ENCODE data around the gene COMTD1. TPM values are rescaled to one million over a fixed set of nuclear protein-coding genes. Genes with fewer than 3 reads are reported as not detected.

Gene COMTD1
- total and polyA plus RNA-seq, 10 of the 15 experiments (the other 5 are each of a cell fraction or from before 2014, with no cell fraction given), result 0.39 to 64.3 (median 26.0) TPM

DNA sequence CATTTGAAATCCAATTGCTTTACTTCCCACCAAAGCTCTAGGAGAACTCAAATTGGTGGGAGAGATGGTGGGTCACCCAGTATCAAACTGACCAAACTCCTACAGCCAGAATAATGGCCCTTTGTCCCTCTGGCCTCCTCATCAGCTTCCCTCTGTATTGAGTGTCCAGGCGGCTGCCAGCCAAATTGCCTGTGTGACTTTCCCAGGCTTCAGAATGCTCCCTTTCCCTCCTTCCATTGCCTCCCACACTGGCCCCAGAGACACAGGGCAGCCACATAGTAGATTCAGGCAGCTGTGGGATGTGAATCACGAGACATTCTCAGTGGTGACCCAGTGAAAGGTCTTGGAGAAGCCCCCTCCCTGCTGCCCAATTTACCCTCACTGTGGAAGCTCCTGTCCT lies 37.9 kb downstream of the COMTD1 start (continued):
- TF ChIP-seq FOS (IDR thresholded peaks at IDR 0.05; ENCODE audit: borderline replicate concordance, extremely low read depth, insufficient read length), result no peak
- TF ChIP-seq ZNF207 (IDR thresholded peaks at IDR 0.05; ENCODE audit: borderline replicate concordance), result no peak
- TF ChIP-seq ELK1 (IDR thresholded peaks at IDR 0.05; ENCODE audit: low read depth, low read length), result no peak
- no peak for TF ChIP-seq BCL11A (IDR thresholded peaks at IDR 0.05; ENCODE audit: low read depth, low read length)
- no peak for TF ChIP-seq SREBF1 (IDR thresholded peaks at IDR 0.05; ENCODE audit: low read length)
- no peak for TF ChIP-seq ZNF274 (IDR thresholded peaks at IDR 0.05; ENCODE audit: insufficient read depth, insufficient read length)

DNA sequence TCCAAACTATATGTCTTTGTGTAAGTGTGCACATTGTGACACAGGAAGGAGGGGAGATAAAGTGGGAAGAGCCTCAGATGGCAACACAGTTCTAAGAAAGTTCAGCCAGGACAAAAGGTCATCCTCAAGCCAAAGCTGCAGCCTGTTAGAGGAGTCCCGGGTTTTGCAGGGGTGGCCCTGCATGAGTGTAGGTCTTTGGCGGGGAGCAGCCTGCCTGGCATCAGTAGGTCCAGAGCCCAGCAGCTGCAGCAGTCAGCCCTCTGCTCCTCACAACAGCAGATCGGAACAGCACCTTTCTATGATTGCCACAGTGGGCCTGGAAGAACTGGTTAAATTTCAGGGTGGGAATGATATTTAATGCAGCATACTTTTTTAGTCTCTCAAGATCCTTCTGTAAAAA lies 38.7 kb downstream of the COMTD1 start:
- WGBS (ENCODE audit: insufficient coverage, insufficient replicate concordance, low lambda C conversion rate, missing lambda C conversion rate), result 80% methylated on average over 3 of the region's 3 CpGs
- Histone ChIP-seq H3K79me2 (ENCODE audit: control insufficient read depth, insufficient read depth, low read length) (no peaks in the 10 kb centered on the region), H3K36me3 (ENCODE audit: control insufficient read depth in 2 of 2, insufficient read depth in 2 of 2, low read length in 1 of 2) (no peaks in the 10 kb centered on the region), H3K4me3 (no peak overlapping the region), H3K4me2 (ENCODE audit: control insufficient read depth, insufficient read depth) (no peak overlapping the region), H3K9me3 (replicated peaks; ENCODE audit: control insufficient read depth, insufficient read depth, low read length) (no peaks in the 10 kb centered on the region), H3K27me3 (replicated peaks in 1 of 2; ENCODE audit: control insufficient read depth in 2 of 2, insufficient read depth in 2 of 2, low read length in 1 of 2) (no peaks in the 10 kb centered on the region), H3K4me1 (ENCODE audit: control insufficient read depth, insufficient read depth, low read length) (no peaks in the 10 kb centered on the region), H4K20me1 (ENCODE audit: control insufficient read depth, insufficient read depth) (no peaks in the 10 kb centered on the region), H3K27ac (ENCODE audit: control insufficient read depth, insufficient read depth) (no peak overlapping the region), H3K9ac (ENCODE audit: control insufficient read depth, insufficient read depth, low read length) (no peak overlapping the region), H2AFZ (ENCODE audit: control insufficient read depth, low read depth, low read length) (no peak overlapping the region)
- TF ChIP-seq, protein P1, sequence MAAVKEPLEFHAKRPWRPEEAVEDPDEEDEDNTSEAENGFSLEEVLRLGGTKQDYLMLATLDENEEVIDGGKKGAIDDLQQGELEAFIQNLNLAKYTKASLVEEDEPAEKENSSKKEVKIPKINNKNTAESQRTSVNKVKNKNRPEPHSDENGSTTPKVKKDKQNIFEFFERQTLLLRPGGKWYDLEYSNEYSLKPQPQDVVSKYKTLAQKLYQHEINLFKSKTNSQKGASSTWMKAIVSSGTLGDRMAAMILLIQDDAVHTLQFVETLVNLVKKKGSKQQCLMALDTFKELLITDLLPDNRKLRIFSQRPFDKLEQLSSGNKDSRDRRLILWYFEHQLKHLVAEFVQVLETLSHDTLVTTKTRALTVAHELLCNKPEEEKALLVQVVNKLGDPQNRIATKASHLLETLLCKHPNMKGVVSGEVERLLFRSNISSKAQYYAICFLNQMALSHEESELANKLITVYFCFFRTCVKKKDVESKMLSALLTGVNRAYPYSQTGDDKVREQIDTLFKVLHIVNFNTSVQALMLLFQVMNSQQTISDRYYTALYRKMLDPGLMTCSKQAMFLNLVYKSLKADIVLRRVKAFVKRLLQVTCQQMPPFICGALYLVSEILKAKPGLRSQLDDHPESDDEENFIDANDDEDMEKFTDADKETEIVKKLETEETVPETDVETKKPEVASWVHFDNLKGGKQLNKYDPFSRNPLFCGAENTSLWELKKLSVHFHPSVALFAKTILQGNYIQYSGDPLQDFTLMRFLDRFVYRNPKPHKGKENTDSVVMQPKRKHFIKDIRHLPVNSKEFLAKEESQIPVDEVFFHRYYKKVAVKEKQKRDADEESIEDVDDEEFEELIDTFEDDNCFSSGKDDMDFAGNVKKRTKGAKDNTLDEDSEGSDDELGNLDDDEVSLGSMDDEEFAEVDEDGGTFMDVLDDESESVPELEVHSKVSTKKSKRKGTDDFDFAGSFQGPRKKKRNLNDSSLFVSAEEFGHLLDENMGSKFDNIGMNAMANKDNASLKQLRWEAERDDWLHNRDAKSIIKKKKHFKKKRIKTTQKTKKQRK (IDR thresholded peaks at IDR 0.05; ENCODE audit: low read depth, low read length), result no peak
- TF ChIP-seq BRCA1 (IDR thresholded peaks at IDR 0.05; ENCODE audit: low read depth, low read length) (no peak), RB1 (IDR thresholded peaks at IDR 0.05; ENCODE audit: borderline replicate concordance) (no peak), ZNF207 (IDR thresholded peaks at IDR 0.05; ENCODE audit: borderline replicate concordance) (no peak), ZBTB33 (IDR thresholded peaks at IDR 0.05) (no peak), MTA2 (IDR thresholded peaks at IDR 0.05; ENCODE audit: low read depth) (no peak), RFX5 (IDR thresholded peaks at IDR 0.05; ENCODE audit: low read depth, low read length) (no peak), CREM (IDR thresholded peaks at IDR 0.05; ENCODE audit: low read depth) (no peak)
- DNase-seq (ENCODE audit: low read depth, low spot score) (no peak), ATAC-seq (no peak), FAIRE-seq (no peak)
- SMC1A ChIA-PET (ENCODE audit: uncharacterized antibody, unreplicated experiment), result interaction anchor here (1.1 to 1.7 kb wide), 3 partner anchors 9 to 76 kb away, joined by 3 to 4 read pairs (median 3); no protein-coding TSS in a partner anchor
- BruUV-seq (replicated peaks), result no TSS peak
- intact Hi-C loops (cut with micrococcal nuclease; ENCODE audit: unreplicated experiment) (no loop called here), in situ Hi-C loops (cut with MboI) (no loop called here)
- POLR2A ChIA-PET, result interaction anchor here (1.3 to 1.5 kb wide), 2 partner anchors 13 kb away, joined by 5 to 6 read pairs; partner anchors contain the start of gene VDAC2
- RAD21 ChIA-PET (ENCODE audit: unreplicated experiment), result no interaction called here
- CTCF ChIA-PET, result interaction anchor here (1.1 to 1.9 kb wide), 3 partner anchors 9 to 34 kb away, joined by 3 to 5 read pairs (median 5); no protein-coding TSS in a partner anchor

All from GM12878 (cell line).